GM13976 (cell line): ENCODE results near the gene MDN1.

Source experiments
- DNase-seq: peaks from one replicate; pipeline ENCODE4 v3.0.0; 2012; ENCODE audit warnings: low spot score
- in situ Hi-C: fragments of 300-500 bp; cut with MboI; formaldehyde crosslinking; loops from one replicate; pipeline ENCODE4 v1.12.0; 2022; ENCODE audit warnings: low sequenced_read_pairs, mixed read lengths, inconsistent platforms; ENCODE audit not compliant: unreplicated experiment
- TF ChIP-seq, protein P1 (sequence below): IDR thresholded peaks from 2 replicates; pipeline ENCODE4 v1.5.1; 2012; ENCODE audit warnings: borderline replicate concordance, mild to moderate bottlenecking; ENCODE audit not compliant: insufficient read depth; ENCODE audit errors: extremely low read depth, missing control alignments, control extremely low read depth

The MDN1 gene

GRCh38 chr6:89619567-89619966 lies 200.0 kb downstream of the MDN1 start:
- TF ChIP-seq, protein P1, sequence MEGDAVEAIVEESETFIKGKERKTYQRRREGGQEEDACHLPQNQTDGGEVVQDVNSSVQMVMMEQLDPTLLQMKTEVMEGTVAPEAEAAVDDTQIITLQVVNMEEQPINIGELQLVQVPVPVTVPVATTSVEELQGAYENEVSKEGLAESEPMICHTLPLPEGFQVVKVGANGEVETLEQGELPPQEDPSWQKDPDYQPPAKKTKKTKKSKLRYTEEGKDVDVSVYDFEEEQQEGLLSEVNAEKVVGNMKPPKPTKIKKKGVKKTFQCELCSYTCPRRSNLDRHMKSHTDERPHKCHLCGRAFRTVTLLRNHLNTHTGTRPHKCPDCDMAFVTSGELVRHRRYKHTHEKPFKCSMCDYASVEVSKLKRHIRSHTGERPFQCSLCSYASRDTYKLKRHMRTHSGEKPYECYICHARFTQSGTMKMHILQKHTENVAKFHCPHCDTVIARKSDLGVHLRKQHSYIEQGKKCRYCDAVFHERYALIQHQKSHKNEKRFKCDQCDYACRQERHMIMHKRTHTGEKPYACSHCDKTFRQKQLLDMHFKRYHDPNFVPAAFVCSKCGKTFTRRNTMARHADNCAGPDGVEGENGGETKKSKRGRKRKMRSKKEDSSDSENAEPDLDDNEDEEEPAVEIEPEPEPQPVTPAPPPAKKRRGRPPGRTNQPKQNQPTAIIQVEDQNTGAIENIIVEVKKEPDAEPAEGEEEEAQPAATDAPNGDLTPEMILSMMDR, result no peak
- in situ Hi-C loops, result loop anchor here (25.0 kb wide), 1 partner anchor 632 kb away; no protein-coding TSS in a partner anchor
- DNase-seq, result no peak

DNA sequence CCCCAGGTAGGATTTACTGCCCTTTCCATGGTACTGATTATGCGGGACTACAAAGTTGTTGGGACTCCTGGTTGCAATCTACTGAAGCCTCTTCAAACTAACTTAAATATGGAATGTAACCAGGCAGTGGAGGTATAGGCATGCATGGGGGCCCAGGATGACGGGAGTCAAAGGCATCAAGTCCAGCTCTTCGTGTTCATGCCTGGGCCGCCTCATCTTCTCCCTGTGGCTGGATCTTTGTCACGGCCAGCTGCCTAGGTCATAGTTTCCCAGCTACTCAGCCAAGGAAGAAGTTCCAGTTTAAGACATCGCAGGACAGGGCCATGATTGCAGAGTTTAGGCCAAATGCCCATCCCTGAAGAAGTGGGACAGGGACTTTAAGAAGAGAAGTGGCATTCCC lies 201.6 kb downstream of the MDN1 start:
- in situ Hi-C loops, result loop anchor here (25.0 kb wide), 1 partner anchor 631 kb away; no protein-coding TSS in a partner anchor
- TF ChIP-seq, protein P1, result no peak
- no peak for DNase-seq

DNA sequence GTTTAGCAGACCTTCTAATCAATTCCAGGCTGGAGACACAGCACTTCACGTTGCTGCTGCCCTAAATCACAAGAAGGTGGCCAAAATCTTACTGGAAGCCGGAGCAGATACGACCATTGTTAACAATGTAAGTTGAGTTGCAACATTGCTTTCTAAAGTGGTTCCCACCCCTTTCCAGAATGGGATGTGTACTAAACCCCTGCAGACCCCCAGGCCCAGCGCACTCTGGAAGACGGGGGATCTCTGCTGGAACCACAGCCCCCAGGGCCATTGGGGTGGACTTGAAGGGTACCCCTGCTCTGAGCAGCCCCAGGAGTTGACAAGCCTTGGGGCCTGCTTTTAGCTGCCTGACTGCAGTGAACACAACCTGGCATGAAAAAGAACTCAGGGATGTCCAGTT lies 203.1 kb downstream of the MDN1 start:
- in situ Hi-C loops, result loop anchor here (25.0 kb wide), 1 partner anchor 629 kb away; no protein-coding TSS in a partner anchor
- TF ChIP-seq, protein P1, result no peak
- DNase-seq, result no peak

DNA sequence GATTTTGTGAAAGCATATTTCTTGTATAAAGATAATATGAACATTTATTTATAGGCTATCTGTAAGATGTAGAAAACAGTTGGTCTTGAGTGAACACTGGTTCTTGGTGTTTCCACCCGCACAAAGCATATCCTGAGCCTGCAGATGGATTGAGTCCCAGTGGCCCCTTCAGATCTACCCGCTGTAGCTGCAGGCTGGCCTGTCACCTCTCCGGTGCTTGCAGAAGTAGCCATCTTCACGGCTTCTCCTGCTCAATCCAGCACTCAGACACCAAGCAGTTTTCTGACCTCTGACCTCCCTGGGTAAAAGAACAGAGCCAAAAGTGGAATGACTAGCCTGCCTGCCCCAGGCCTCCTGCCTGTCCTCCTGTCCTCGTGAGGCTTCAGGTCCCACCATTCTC lies 203.7 kb downstream of the MDN1 start:
- TF ChIP-seq, protein P1, result no peak
- in situ Hi-C loops, result loop anchor here (25.0 kb wide), 1 partner anchor 629 kb away; no protein-coding TSS in a partner anchor
- no peak for DNase-seq

DNA sequence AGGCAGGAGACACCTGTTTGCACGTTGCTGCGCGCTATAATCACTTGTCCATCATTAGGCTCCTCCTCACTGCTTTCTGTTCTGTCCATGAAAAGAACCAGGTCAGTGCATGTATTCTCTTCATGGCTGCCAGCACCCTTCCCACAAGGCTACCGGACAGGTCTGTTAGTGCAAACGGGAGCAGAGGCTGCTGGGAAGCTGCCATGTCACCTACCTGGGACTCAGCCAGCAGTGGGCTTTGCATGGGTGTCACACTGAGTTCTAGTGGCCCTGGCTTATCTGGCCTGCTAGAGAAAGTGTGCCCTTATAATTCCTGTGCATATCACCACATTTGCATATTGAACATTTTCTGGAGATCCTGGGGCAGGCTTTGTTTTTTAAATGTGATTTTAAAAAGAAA lies 205.8 kb downstream of the MDN1 start:
- TF ChIP-seq, protein P1, result no peak
- in situ Hi-C loops, result loop anchor here (25.0 kb wide), 1 partner anchor 626 kb away; no protein-coding TSS in a partner anchor
- no peak for DNase-seq

GRCh38 chr6:89612121-89612520 lies 207.5 kb downstream of the MDN1 start:
- TF ChIP-seq, protein P1, result no peak
- in situ Hi-C loops, result loop anchor here (25.0 kb wide), 1 partner anchor 625 kb away; no protein-coding TSS in a partner anchor
- no peak for DNase-seq
